Left lung (tissue), 10 donors: ENCODE data around the gene RSAD1. TPM values are rescaled to one million over a fixed set of nuclear protein-coding genes. Genes with fewer than 3 reads are reported as not detected.

Source experiments
- ATAC-seq: fragments of 200-7000 bp; cut with Tn5 transposase; one replicate; pipeline ENCODE4 v1.9.1; 2020; ENCODE audit warnings: moderate library complexity
- DNase-seq, 4 donors: peaks; one replicate each; pipeline ENCODE4 v3.0.0-alpha.2; 2013 to 2020
- H3K27ac ChIP-seq, 2 donors: fragments of 200-600 bp; sonication (generic) in 1 of 2; one replicate each; pipeline versions ENCODE4 v1.5.0 to v1.8.0; 2020 to 2021
- H3K27me3 ChIP-seq, 2 donors: fragments of 200-600 bp; sonication (generic) in 1 of 2; one replicate each; pipeline versions ENCODE4 v1.5.0 to v1.8.0; 2020 to 2021
- H3K36me3 ChIP-seq, 2 donors: fragments of 200-600 bp; sonication (generic) in 1 of 2; one replicate each; pipeline versions ENCODE4 v1.5.0 to v1.8.0; 2020 to 2021
- H3K4me1 ChIP-seq, 2 donors: fragments of 200-600 bp; one replicate each; pipeline ENCODE4 v1.8.0; 2021
- H3K4me3 ChIP-seq, 2 donors: fragments of 200-600 bp; sonication (generic) in 1 of 2; one replicate each; pipeline versions ENCODE4 v1.5.0 to v1.8.0; 2020 to 2021; ENCODE audit warnings: mild to moderate bottlenecking in 1 of 2
- H3K9me3 ChIP-seq, 2 donors: fragments of 200-600 bp; sonication (generic) in 1 of 2; one replicate each; pipeline versions ENCODE4 v1.5.0 to v1.8.0; 2020 to 2021
- CTCF ChIP-seq, 2 donors: fragments of 200-600 bp; sonication (generic) in 1 of 2; IDR thresholded peaks; one replicate each; pipeline versions ENCODE4 v1.5.0 to v1.8.0; 2021; ENCODE audit warnings: antibody characterized with exemption in 2 of 2
- intact Hi-C, 2 donors: fragments of 100-400 bp; cut with DNase I; formaldehyde crosslinking; loops; one replicate each; pipeline versions ENCODE4 v1.11.2 to v1.14.2; 2022
- polyA plus RNA-seq, 6 donors: library from polyadenylated mRNA; unstranded; fragments of 120-200 nt; gene quantifications; one replicate each; pipeline ENCODE4 v1.2.1, GENCODE V29; 2013; ENCODE audit not compliant: insufficient read length in 6 of 6
- total RNA-seq, 2 donors: library from RNA; stranded (reverse); fragmentation: NEBNext Ultra II Directional; extraction: Animal tissue kit (Norgen Biotek cat#: 25700); gene quantifications; one replicate each; pipeline ENCODE4 v1.2.1, GENCODE V29; 2021
- donor health status: DM: no; HTN: yes; CAD: no.
- donor health status: DM: no; HTN: no; CAD: no.

The RSAD1 gene
- total and polyA plus RNA-seq, 8 donors = 28.5 to 61.5 (median 47.2) TPM

GRCh38 chr17:50483266-50483665, 4.6 kb downstream of the RSAD1 start:
- Histone ChIP-seq H3K9me3 (no peaks in the 10 kb centered on the region), H3K27me3 (no peaks in the 10 kb centered on the region), H3K36me3 (peaks cover 0 to 46% of the 10 kb centered on the region in 2 donors), H3K4me1 (peaks cover 4 to 40% of the 10 kb centered on the region in 2 donors), H3K4me3 (no peak overlapping the region), H3K27ac (no peak overlapping the region)
- ATAC-seq = no peak
- no peak for TF ChIP-seq CTCF (IDR thresholded peaks at IDR 0.05)
- peak in 1 of 4 donors; percentile 44 for DNase-seq
- intact Hi-C loops = no loop called here

GRCh38 chr17:50484386-50485155, 5.9 kb downstream of the RSAD1 start:
- intact Hi-C loops = no loop called here
- Histone ChIP-seq H3K27ac (no peak overlapping the region), H3K27me3 (no peaks in the 10 kb centered on the region), H3K36me3 (peaks cover 0 to 46% of the 10 kb centered on the region in 2 donors), H3K4me1 (peaks cover 3 to 33% of the 10 kb centered on the region in 2 donors), H3K4me3 (no peak overlapping the region), H3K9me3 (no peaks in the 10 kb centered on the region)
- ATAC-seq (no peak), DNase-seq (peak in 1 of 4 donors; percentile 47)
- TF ChIP-seq CTCF (IDR thresholded peaks at IDR 0.05) = no peak

- Histone ChIP-seq H3K36me3 (peaks cover 0 to 38% of the 10 kb centered on the region in 2 donors), H3K4me1 (peaks cover 0 to 5% of the 10 kb centered on the region in 2 donors), H3K9me3 (no peaks in the 10 kb centered on the region), H3K4me3 (no peak overlapping the region), H3K27ac (no peak overlapping the region), H3K27me3 (no peaks in the 10 kb centered on the region)
- no peak for ATAC-seq
- DNase-seq = peak in 1 of 4 donors; percentile 61
- no peak for TF ChIP-seq CTCF (IDR thresholded peaks at IDR 0.05)
- intact Hi-C loops = no loop called here
Observed at GRCh38 chr17:50487213-50488096, 8.8 kb downstream of the RSAD1 start.

GRCh38 chr17:50488880-50489279, 10.2 kb downstream of the RSAD1 start:
- TF ChIP-seq CTCF (IDR thresholded peaks at IDR 0.05) = no peak
- Histone ChIP-seq H3K27me3 (no peaks in the 10 kb centered on the region), H3K36me3 (peaks cover 0 to 30% of the 10 kb centered on the region in 2 donors), H3K4me1 (no peaks in the 10 kb centered on the region), H3K27ac (no peak overlapping the region), H3K4me3 (no peak overlapping the region), H3K9me3 (no peaks in the 10 kb centered on the region)
- DNase-seq (peak in 1 of 4 donors; percentile 2), ATAC-seq (no peak)
- intact Hi-C loops = no loop called here

GRCh38 chr17:50491505-50491904, 12.8 kb downstream of the RSAD1 start:
- no peak for DNase-seq
- Histone ChIP-seq H3K27ac (no peak overlapping the region), H3K4me1 (no peaks in the 10 kb centered on the region), H3K9me3 (no peaks in the 10 kb centered on the region), H3K36me3 (peaks cover 0 to 7% of the 10 kb centered on the region in 2 donors), H3K4me3 (no peak overlapping the region), H3K27me3 (no peaks in the 10 kb centered on the region)
- no peak for TF ChIP-seq CTCF (IDR thresholded peaks at IDR 0.05)
- intact Hi-C loops = no loop called here
- ATAC-seq = no peak
